ENCODE results near the gene OR1E1. TPM values are rescaled to one million over a fixed set of nuclear protein-coding genes. Genes with fewer than 3 reads are reported as not detected.
"Not testable (repeated sequence)": the region's sequence is repeated elsewhere in the genome, so short reads cannot be mapped to it uniquely, and the experiment has no call there.

The OR1E1 gene
- total RNA-seq, 1 experiment from 2014 or later: not detected

DNA sequence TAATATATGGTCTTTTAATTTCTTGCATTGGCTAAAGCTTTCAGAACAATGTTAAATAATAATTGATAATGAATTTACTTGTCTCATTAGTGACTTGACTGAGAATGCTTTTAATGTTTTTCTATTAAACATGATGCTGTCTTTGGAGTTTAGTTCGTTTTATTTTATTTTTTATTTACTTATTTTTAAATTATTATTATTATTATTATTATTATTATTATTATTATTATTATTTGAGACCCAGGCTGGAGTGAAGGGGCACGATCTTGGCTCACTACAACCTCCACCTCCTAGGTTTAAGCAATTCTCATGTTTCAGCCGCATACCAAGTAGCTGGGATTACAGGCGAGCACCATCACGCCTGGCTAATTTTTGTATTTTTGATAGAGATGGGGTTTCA, 17.4 kb upstream of the OR1E1 start:
- Histone ChIP-seq H2BK120ac (ENCODE audit: low read depth, low read length, poor library complexity, severe bottlenecking) (no peak overlapping the region), H3K23me2 (ENCODE audit: insufficient read length, low read depth, low read length, poor library complexity, severe bottlenecking) (no peaks in the 10 kb centered on the region), H2AFZ (ENCODE audit: low read length) (no peak overlapping the region), H2BK20ac (ENCODE audit: low read depth, low read length, poor library complexity, severe bottlenecking) (no peak overlapping the region), H4K5ac (ENCODE audit: insufficient read length, low read depth, low read length) (no peak overlapping the region), H3K27ac (ENCODE audit: insufficient read length, low read depth, low read length) (no peak overlapping the region), H3T11ph (ENCODE audit: low read length) (no peak overlapping the region), H2BK15ac (ENCODE audit: low read depth, low read length) (no peak overlapping the region), H3K79me2 (ENCODE audit: insufficient read depth, low read length) (no peaks in the 10 kb centered on the region), H3K4ac (ENCODE audit: low read depth, low read length) (no peak overlapping the region), H2BK12ac (ENCODE audit: insufficient read length, low read depth, low read length) (no peak overlapping the region), H3K23ac (ENCODE audit: insufficient read length, low read depth, low read length) (no peak overlapping the region), H3K9ac (ENCODE audit: extremely low read depth, insufficient read length, low read length) (no peak overlapping the region), H3K79me1 (ENCODE audit: insufficient read depth, low read depth, low read length, poor library complexity, severe bottlenecking) (no peaks in the 10 kb centered on the region), H3K56ac (ENCODE audit: insufficient read length, low read depth, low read length) (no peak overlapping the region), H3K9me3 (ENCODE audit: control insufficient read depth, low read depth, low read length) (peaks cover 11% of the 10 kb centered on the region), H3K27me3 (ENCODE audit: insufficient read depth, low read length) (no peaks in the 10 kb centered on the region), H3K18ac (ENCODE audit: insufficient read length, low read depth, low read length) (no peak overlapping the region), H3K14ac (ENCODE audit: insufficient read depth, low read length) (no peak overlapping the region), H4K8ac (replicated peaks; ENCODE audit: insufficient read length, low read depth, low read length) (no peak overlapping the region), H4K20me1 (ENCODE audit: control insufficient read depth, insufficient read depth, insufficient read length) (no peaks in the 10 kb centered on the region), H2AK5ac (ENCODE audit: insufficient read length, low read length) (no peak overlapping the region), H3K4me1 (ENCODE audit: insufficient read depth, low read length) (no peaks in the 10 kb centered on the region), H2BK5ac (ENCODE audit: insufficient read length, low read length) (no peak overlapping the region), H3K4me2 (ENCODE audit: insufficient read depth, insufficient read length, low read length) (no peak overlapping the region), H4K91ac (ENCODE audit: insufficient read length, low read depth, low read length) (no peak overlapping the region)
- peaks cover 35 to 69% of the 10 kb centered on the region in 2 experiments for H3K9me3 Mint-ChIP-seq
- TF ChIP-seq, protein P1, sequence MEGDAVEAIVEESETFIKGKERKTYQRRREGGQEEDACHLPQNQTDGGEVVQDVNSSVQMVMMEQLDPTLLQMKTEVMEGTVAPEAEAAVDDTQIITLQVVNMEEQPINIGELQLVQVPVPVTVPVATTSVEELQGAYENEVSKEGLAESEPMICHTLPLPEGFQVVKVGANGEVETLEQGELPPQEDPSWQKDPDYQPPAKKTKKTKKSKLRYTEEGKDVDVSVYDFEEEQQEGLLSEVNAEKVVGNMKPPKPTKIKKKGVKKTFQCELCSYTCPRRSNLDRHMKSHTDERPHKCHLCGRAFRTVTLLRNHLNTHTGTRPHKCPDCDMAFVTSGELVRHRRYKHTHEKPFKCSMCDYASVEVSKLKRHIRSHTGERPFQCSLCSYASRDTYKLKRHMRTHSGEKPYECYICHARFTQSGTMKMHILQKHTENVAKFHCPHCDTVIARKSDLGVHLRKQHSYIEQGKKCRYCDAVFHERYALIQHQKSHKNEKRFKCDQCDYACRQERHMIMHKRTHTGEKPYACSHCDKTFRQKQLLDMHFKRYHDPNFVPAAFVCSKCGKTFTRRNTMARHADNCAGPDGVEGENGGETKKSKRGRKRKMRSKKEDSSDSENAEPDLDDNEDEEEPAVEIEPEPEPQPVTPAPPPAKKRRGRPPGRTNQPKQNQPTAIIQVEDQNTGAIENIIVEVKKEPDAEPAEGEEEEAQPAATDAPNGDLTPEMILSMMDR (conservative IDR thresholded peaks at IDR 0.05): no peak
- H3K27ac Mint-ChIP-seq: no peak overlapping the region
- no peaks in the 10 kb centered on the region; the same call in 1 of the 2 replicates for H3K27me3 Mint-ChIP-seq (ENCODE audit: low read depth)
- DNase-seq: no peak
- H3K4me1 Mint-ChIP-seq: no peaks in the 10 kb centered on the region
- peaks cover 2 to 15% (median 10%) of the 10 kb centered on the region in 3 experiments; a peak in 5 of 7 replicates for H3K36me3 Mint-ChIP-seq (ENCODE audit: insufficient read depth in 1 of 3, low read depth in 3 of 3)
- no CpG with 5 or more reads among the region's 5 CpGs for whole genome bisulfite sequencing (ENCODE audit: extremely low coverage, insufficient read length, low lambda C conversion rate)
- no peak overlapping the region for H3K4me3 Mint-ChIP-seq

DNA sequence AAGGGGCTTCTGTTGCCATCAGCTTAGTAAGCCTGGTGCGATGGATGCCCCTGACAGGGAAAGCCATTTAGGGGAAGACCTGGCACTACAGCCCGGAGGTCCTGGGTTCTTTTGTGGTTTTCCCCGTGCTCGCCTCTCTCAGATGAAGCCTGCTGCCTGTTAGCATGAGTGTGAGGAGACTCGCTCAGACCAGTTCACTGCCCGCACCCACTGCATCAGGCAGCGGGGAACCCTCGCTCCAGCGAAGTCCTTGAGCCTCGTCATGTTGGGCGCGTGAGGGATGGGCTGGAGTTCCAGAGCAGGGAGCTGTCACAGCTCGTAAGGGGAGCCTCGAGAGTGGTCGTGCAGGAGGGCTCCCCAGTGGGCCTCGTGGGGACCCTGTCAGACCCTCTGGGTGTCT, 14.0 kb upstream of the OR1E1 start:
- not testable (repeated sequence) for H3K4me3 Mint-ChIP-seq; H4K91ac ChIP-seq (ENCODE audit: insufficient read length, low read depth, low read length); H4K20me1 ChIP-seq (ENCODE audit: control insufficient read depth, insufficient read depth, insufficient read length); H3K27me3 ChIP-seq (ENCODE audit: insufficient read depth, low read length); H2BK15ac ChIP-seq (ENCODE audit: low read depth, low read length); H2BK12ac ChIP-seq (ENCODE audit: insufficient read length, low read depth, low read length); H2BK5ac ChIP-seq (ENCODE audit: insufficient read length, low read length); H3K14ac ChIP-seq (ENCODE audit: insufficient read depth, low read length); H4K5ac ChIP-seq (ENCODE audit: insufficient read length, low read depth, low read length); H3K27ac ChIP-seq (ENCODE audit: insufficient read length, low read depth, low read length); H3K18ac ChIP-seq (ENCODE audit: insufficient read length, low read depth, low read length); H3K56ac ChIP-seq (ENCODE audit: insufficient read length, low read depth, low read length); H3K79me2 ChIP-seq (ENCODE audit: insufficient read depth, low read length); H3K4ac ChIP-seq (ENCODE audit: low read depth, low read length); H2BK20ac ChIP-seq (ENCODE audit: low read depth, low read length, poor library complexity, severe bottlenecking); H2BK120ac ChIP-seq (ENCODE audit: low read depth, low read length, poor library complexity, severe bottlenecking); H3T11ph ChIP-seq (ENCODE audit: low read length); DNase-seq; H3K27ac Mint-ChIP-seq; H2AK5ac ChIP-seq (ENCODE audit: insufficient read length, low read length); H3K4me1 Mint-ChIP-seq; H3K79me1 ChIP-seq (ENCODE audit: insufficient read depth, low read depth, low read length, poor library complexity, severe bottlenecking); H3K27me3 Mint-ChIP-seq (ENCODE audit: low read depth); H3K4me1 ChIP-seq (ENCODE audit: insufficient read depth, low read length); H3K23ac ChIP-seq (ENCODE audit: insufficient read length, low read depth, low read length); H3K4me2 ChIP-seq (ENCODE audit: insufficient read depth, insufficient read length, low read length); H3K23me2 ChIP-seq (ENCODE audit: insufficient read length, low read depth, low read length, poor library complexity, severe bottlenecking); H3K9ac ChIP-seq (ENCODE audit: extremely low read depth, insufficient read length, low read length); H4K8ac ChIP-seq (replicated peaks; ENCODE audit: insufficient read length, low read depth, low read length); H2AFZ ChIP-seq (ENCODE audit: low read length)
- Mint-ChIP-seq H3K36me3 (ENCODE audit: insufficient read depth in 1 of 3, low read depth in 3 of 3) (peaks cover 4 to 33% (median 15%) of the 10 kb centered on the region in 3 experiments; a peak in 6 of 7 replicates), H3K9me3 (peaks cover 43 to 73% of the 10 kb centered on the region in 2 experiments)
- peaks cover 41% of the 10 kb centered on the region for H3K9me3 ChIP-seq (ENCODE audit: control insufficient read depth, low read depth, low read length)
- no CpG with 5 or more reads among the region's 16 CpGs for WGBS (ENCODE audit: extremely low coverage, insufficient read length, low lambda C conversion rate)
